ENCODE measurements around the gene DCLRE1B. TPM values are rescaled to one million over a fixed set of nuclear protein-coding genes. Genes with fewer than 3 reads are reported as not detected.

The DCLRE1B gene
- total RNA-seq: 1 to 10 TPM in 5 of 6 donors, under 1 TPM in 1; 0.71 to 2.7 (median 1.5) TPM
- 1 to 10 TPM in 1 of 2 donors, under 1 TPM in 1; 0.68 to 1.2 TPM for polyA plus RNA-seq

DNA sequence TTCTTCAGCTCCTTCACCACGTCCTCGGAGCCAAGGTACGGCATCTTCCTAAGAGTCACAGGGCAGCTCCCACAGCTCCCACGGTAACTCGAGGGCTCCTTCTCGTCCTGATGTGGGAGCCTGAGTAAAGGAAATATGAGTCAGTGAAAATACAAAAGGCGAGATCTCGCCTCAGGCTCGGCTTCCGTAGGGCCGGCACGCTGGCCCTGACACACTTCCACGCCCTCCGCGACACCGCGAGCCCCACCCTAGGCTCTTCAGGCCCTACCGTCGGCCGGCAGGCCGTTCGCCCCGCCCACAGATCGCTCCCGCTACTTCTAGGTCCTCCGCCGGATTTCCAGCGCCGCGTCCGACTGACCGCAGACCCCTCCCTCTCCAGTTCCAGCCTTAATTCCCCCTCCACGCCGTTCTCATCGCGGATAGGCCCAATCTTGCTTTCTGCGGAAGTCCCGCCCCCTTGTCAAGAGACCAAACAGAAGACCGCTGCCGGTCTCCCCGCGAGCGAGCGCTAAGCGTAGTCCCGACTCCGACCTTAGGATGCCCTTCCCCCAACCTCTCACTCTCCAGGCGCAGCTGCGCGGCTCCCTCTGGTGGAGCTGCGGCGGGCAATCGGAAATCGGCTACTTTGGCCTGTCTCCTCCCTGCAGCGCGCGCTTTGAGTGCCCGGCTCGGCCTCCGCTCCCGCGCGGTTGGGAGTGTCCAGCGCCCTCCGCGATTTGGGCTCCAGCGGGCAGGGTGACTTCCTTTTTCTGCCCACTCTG is at the start of gene DCLRE1B, which contains the start of gene AP4B1:
Gene DCLRE1B, plus strand, starts transcription at position 653 of the 761 bp plus-strand sequence. CDS start 261 bp downstream, outside the sequence.
Gene AP4B1, minus strand, starts transcription at position 126 of the 761 bp plus-strand sequence. Its CDS starts 82 bp downstream, at position 44.
- WGBS, 2 donors: 0 to 1% methylated on average over 67 of the region's 67 CpGs

DNA sequence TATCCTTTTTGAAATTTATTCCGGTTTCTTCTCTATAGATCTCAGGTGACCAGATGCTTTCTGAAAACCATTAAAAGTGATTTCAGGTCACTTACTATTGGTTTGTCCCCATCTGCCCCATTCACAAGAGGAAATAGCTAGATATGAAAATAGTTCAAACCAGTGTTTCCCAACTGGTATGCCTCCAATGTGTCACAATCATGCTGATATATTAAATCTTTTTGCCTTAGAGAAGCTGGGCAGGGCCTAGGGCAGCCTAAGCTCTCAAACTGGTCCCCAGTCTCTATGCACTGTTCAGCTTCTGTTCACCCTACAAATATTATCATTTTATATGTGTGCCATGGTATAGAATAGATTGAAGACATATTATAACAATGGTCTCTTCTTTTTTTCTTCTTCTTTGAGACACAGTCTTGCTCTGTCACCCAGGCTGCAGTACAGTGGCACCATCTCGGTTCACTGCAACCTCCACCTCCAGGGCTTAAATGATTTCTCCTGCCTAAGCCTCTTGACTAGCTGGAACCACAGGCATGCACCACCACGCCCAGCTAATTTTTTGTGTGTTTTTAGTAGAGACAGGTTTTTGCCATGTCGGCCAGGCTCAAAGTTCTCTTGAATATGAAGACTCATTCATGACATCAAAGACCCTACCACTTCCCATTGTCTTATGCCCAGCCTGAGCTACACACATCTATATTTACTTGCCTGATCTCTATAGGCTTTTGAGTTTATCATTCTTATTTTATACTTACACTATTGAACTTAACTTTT is 49.3 kb upstream of the DCLRE1B start:
- intact Hi-C loops (cut with DNase I): no loop called here

More for the DNA sequence above, at the start of gene DCLRE1B, which contains the start of gene AP4B1:
- FAIRE-seq: peak; percentile 49
- Histone ChIP-seq H3K9me3 (no peaks in the 10 kb centered on the region), H3K36me3 (peaks cover 0 to 4% (median 0%) of the 10 kb centered on the region in 3 donors), H3K27ac (peak within 1 kb of the TSS; percentile 64 to 94 (median 85)), H3K4me3 (peak within 1 kb of the TSS; percentile 56 to 90 (median 65)), H3K27me3 (no peaks in the 10 kb centered on the region), H3K4me1 (peaks cover 4 to 14% (median 6%) of the 10 kb centered on the region in 3 donors)
- peak; percentile 93 to 97 (median 95) for ATAC-seq
- DNase-seq: peak; percentile 95 to 99 (median 99)
- intact Hi-C loops (cut with DNase I): loop anchor here in 1 of 3 donors (10.0 kb wide), 1 partner anchor 70 kb away; no protein-coding TSS in a partner anchor
- peak in 3 of 4 donors; percentile 23 to 49 (median 40) for TF ChIP-seq CTCF (IDR thresholded peaks at IDR 0.05)

DNA sequence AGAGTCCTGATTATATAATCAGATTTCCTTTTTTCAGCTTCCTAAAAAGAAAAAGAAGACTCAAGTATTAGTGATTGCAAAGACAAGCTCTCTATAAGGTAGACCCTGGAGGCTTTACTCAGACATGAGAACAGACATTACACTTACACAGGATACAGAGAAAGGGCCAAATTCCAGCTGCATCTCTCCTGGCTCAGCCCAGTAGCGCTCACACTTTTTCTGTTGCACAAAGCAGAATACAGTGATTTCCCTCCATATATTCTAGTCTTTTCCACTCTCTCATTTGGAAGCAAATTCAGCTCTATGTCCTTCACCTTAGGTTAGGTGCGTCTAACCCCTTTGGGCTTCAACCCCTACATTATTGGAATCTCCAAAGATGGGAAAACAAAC is 48.7 kb upstream of the DCLRE1B start:
- Histone ChIP-seq H3K9me3 (no peaks in the 10 kb centered on the region), H3K4me3 (no peak overlapping the region), H3K4me1 (no peaks in the 10 kb centered on the region), H3K27ac (no peak overlapping the region), H3K36me3 (no peaks in the 10 kb centered on the region), H3K27me3 (no peaks in the 10 kb centered on the region)
- ATAC-seq (no peak), DNase-seq (no peak), FAIRE-seq (no peak)
- WGBS, 2 donors: 93 to 94% methylated on average over 2 of the region's 2 CpGs
- no peak for TF ChIP-seq CTCF (IDR thresholded peaks at IDR 0.05)
- intact Hi-C loops (cut with DNase I): no loop called here

More for the DNA sequence above, 49.3 kb upstream of the DCLRE1B start:
- no peaks in the 10 kb centered on the region for H3K36me3 ChIP-seq
- H3K27me3 ChIP-seq: no peaks in the 10 kb centered on the region
- ATAC-seq (no peak), DNase-seq (no peak), FAIRE-seq (no peak)
- no peak overlapping the region for H3K27ac ChIP-seq
- H3K4me1 ChIP-seq: no peaks in the 10 kb centered on the region
- TF ChIP-seq CTCF (IDR thresholded peaks at IDR 0.05): no peak
- no peaks in the 10 kb centered on the region for H3K9me3 ChIP-seq
- WGBS, 2 donors: 90 to 93% methylated on average over 4 of the region's 4 CpGs
- no peak overlapping the region for H3K4me3 ChIP-seq

- Histone ChIP-seq H3K27me3 (no peaks in the 10 kb centered on the region), H3K27ac (no peak overlapping the region), H3K4me1 (no peaks in the 10 kb centered on the region), H3K36me3 (no peaks in the 10 kb centered on the region), H3K9me3 (no peaks in the 10 kb centered on the region), H3K4me3 (no peak overlapping the region)
- ATAC-seq: no peak
- DNase-seq: no peak
- intact Hi-C loops (cut with DNase I): no loop called here
- TF ChIP-seq CTCF (IDR thresholded peaks at IDR 0.05): no peak
- WGBS, 2 donors: 60 to 74% methylated on average over 3 of the region's 3 CpGs
- FAIRE-seq: no peak
Observed at GRCh38 chr1:113857776-113858175, 47.4 kb upstream of the DCLRE1B start.

Data from pancreas (tissue), 10 donors.